ENCODE measurements around the gene GPRIN1.
"Not testable (repeated sequence)": the region's sequence is repeated elsewhere in the genome, so short reads cannot be mapped to it uniquely, and the experiment has no call there.

GPRIN1 gene

GRCh38 chr5:176621661-176622079, 11.7 kb upstream of the GPRIN1 start:
- DNase-seq: no peak

- no peak for DNase-seq
These were observed 10.5 kb upstream of the GPRIN1 start for GRCh38 chr5:176620333-176620981.

- no peak for DNase-seq
These were observed 9.8 kb upstream of the GPRIN1 start for GRCh38 chr5:176619569-176620332.

- no peak for DNase-seq
These were observed 9.2 kb upstream of the GPRIN1 start for GRCh38 chr5:176619203-176619568.

GRCh38 chr5:176618783-176619182, 8.8 kb upstream of the GPRIN1 start:
- DNase-seq: no peak

GRCh38 chr5:176616511-176616910, 6.6 kb upstream of the GPRIN1 start:
- DNase-seq: no peak

- peak in 1 of 2 experiments; percentile 84 for DNase-seq
These were observed 5.0 kb upstream of the GPRIN1 start for GRCh38 chr5:176614805-176615478.

- no peak for DNase-seq
These were observed 2.9 kb upstream of the GPRIN1 start for GRCh38 chr5:176612855-176613254.

GRCh38 chr5:176612008-176612407, 2.1 kb upstream of the GPRIN1 start:
- no peak for DNase-seq

- DNase-seq: no peak
These were observed 1.5 kb upstream of the GPRIN1 start for GRCh38 chr5:176611435-176611834.

- peak in 1 of 2 experiments; percentile 52 for DNase-seq
These were observed 448 bp upstream of the GPRIN1 start for GRCh38 chr5:176610435-176610773.

GRCh38 chr5:176608937-176609723, 826 bp downstream of the GPRIN1 start:
- no peak for DNase-seq

- DNase-seq: no peak
These were observed 1.7 kb downstream of the GPRIN1 start for GRCh38 chr5:176608142-176608705.

GRCh38 chr5:176606875-176607274, 3.1 kb downstream of the GPRIN1 start:
- DNase-seq: no peak

GRCh38 chr5:176606032-176606431, 3.9 kb downstream of the GPRIN1 start:
- DNase-seq: no peak

- no peak for DNase-seq
These were observed 6.9 kb downstream of the GPRIN1 start for GRCh38 chr5:176603091-176603490.

GRCh38 chr5:176601901-176602482, 8.0 kb downstream of the GPRIN1 start:
- DNase-seq: no peak

GRCh38 chr5:176599749-176600430, 10.1 kb downstream of the GPRIN1 start:
- DNase-seq: not testable (repeated sequence)

GRCh38 chr5:176597417-176598389, 12.3 kb downstream of the GPRIN1 start:
- DNase-seq: no peak

GRCh38 chr5:176596689-176597416, 13.1 kb downstream of the GPRIN1 start:
- no peak for DNase-seq
